Endothelial cell of umbilical vein (primary cell): ENCODE results near the gene SH3PXD2A. TPM values are rescaled to one million over a fixed set of nuclear protein-coding genes. Genes with fewer than 3 reads are reported as not detected.

ENCODE experiments used
- BruUV-seq: library from RNA; stranded (reverse); fragments of 400-500 nt; replicated peaks from 2 replicates; lab custom pipeline; 2021; lab: Mats Ljungman, UMichigan
- CTCF ChIA-PET: fragments of 300-600, 350-600 bp; sonication (Branson Sonifier 250); formaldehyde crosslinking; loops from one replicate; lab custom pipeline; 2021; ENCODE audit warnings: antibody characterized with exemption, inconsistent platforms; lab: Charles Lee
- POLR2A ChIA-PET: fragments of 300-600, 350-600 bp; sonication (Branson Sonifier 250); formaldehyde crosslinking; loops from one replicate; lab custom pipeline; 2021; ENCODE audit warnings: antibody characterized with exemption, inconsistent platforms; lab: Charles Lee
- DNase-seq: peaks from one replicate; pipeline ENCODE4 v3.0.0-alpha.2; 2011; ENCODE audit warnings: low read depth, low spot score
- FAIRE-seq: peaks from 2 replicates; lab custom pipeline; 2011; peaks lifted over from hg19 to GRCh38; lab: Jason Lieb, UNC
- H2AFZ ChIP-seq: 2 replicates; pipeline ENCODE4 v1.6.0; 2012; ENCODE audit warnings: low read depth, low read length, control low read depth, inconsistent platforms
- H3K27ac ChIP-seq: 2 replicates; pipeline ENCODE4 v1.5.1; 2011; ENCODE audit warnings: low read depth, mild to moderate bottlenecking, control low read depth, low read length, moderate library complexity; ENCODE audit not compliant: insufficient read depth
- H3K27me3 ChIP-seq, 2 experiments: 2 replicates each; pipeline versions ENCODE4 v1.6.0 to v1.6.1; 2011; ENCODE audit warnings: low read length in 2 of 2, mixed read lengths in 1 of 2; ENCODE audit not compliant: control insufficient read depth in 2 of 2, insufficient read depth in 2 of 2
- H3K36me3 ChIP-seq, 2 experiments: 2 replicates in 1 of 2; 3 replicates in 1 of 2; pipeline ENCODE4 v1.5.1; 2011; ENCODE audit warnings: low read length in 2 of 2, mild to moderate bottlenecking in 1 of 2, moderate library complexity in 1 of 2; ENCODE audit not compliant: control insufficient read depth in 2 of 2, insufficient read depth in 2 of 2; ENCODE audit errors: extremely low read depth in 1 of 2
- H3K4me1 ChIP-seq: 3 replicates; pipeline ENCODE4 v1.5.1; 2011; ENCODE audit warnings: mild to moderate bottlenecking, low read length; ENCODE audit not compliant: control insufficient read depth, insufficient read depth; ENCODE audit errors: extremely low read depth
- H3K4me2 ChIP-seq: 2 replicates; pipeline ENCODE4 v1.6.1; 2011; ENCODE audit warnings: low read length, control low read depth, mixed read lengths; ENCODE audit not compliant: insufficient read depth
- H3K4me3 ChIP-seq, 3 experiments: fragments of 200-600 bp in 1 of 3; sonication (generic), shearing (Covaris generic) in 1 of 3; replicated peaks in 1 of 3; 2 replicates each; pipeline ENCODE4 v1.5.1; 2011 to 2016; ENCODE audit warnings: control low read depth in 3 of 3, low read length in 3 of 3, mild to moderate bottlenecking in 2 of 3, inconsistent platforms in 1 of 3, low read depth in 1 of 3, moderate library complexity in 1 of 3; ENCODE audit not compliant: insufficient read depth in 1 of 3
- H3K79me2 ChIP-seq: 2 replicates; pipeline ENCODE4 v1.6.0; 2012; ENCODE audit warnings: low read length, inconsistent platforms; ENCODE audit not compliant: control insufficient read depth, insufficient read depth
- H3K9ac ChIP-seq: replicated peaks from 2 replicates; pipeline ENCODE3; 2011; ENCODE audit warnings: low read length, control low read depth; ENCODE audit not compliant: insufficient read depth; ENCODE audit errors: extremely low read depth
- H3K9me1 ChIP-seq: replicated peaks from 3 replicates; pipeline ENCODE4 v1.6.0; 2011; ENCODE audit warnings: mild to moderate bottlenecking, low read length; ENCODE audit not compliant: control insufficient read depth, insufficient read depth; ENCODE audit errors: extremely low read depth
- H3K9me3 ChIP-seq: replicated peaks from 2 replicates; pipeline ENCODE4 v1.5.1; 2012; ENCODE audit warnings: low read length, inconsistent platforms; ENCODE audit not compliant: control insufficient read depth, insufficient read depth
- H4K20me1 ChIP-seq: replicated peaks from 2 replicates; pipeline ENCODE3; 2011; ENCODE audit warnings: mild to moderate bottlenecking, low read length; ENCODE audit not compliant: control insufficient read depth, insufficient read depth; ENCODE audit errors: extremely low read depth
- CTCF ChIP-seq, 2 donors: IDR thresholded peaks; 1 replicate in 1 of 2; 2 replicates in 1 of 2; pipeline ENCODE4 v1.5.1; 2011; ENCODE audit warnings: low read length in 2 of 2, mild to moderate bottlenecking in 2 of 2, moderate library complexity in 2 of 2, control low read depth in 1 of 2, inconsistent platforms in 1 of 2, low read depth in 1 of 2; ENCODE audit not compliant: insufficient read depth in 1 of 2; ENCODE audit errors: extremely low read depth in 1 of 2
- EZH2 ChIP-seq: IDR thresholded peaks from 2 replicates; pipeline ENCODE4 v1.6.1; 2012; ENCODE audit warnings: borderline replicate concordance, low read depth, mild to moderate bottlenecking, moderate library complexity, low read length, inconsistent platforms; ENCODE audit not compliant: severe bottlenecking
- FOS ChIP-seq: IDR thresholded peaks from 2 replicates; pipeline ENCODE4 v1.6.1; 2011; ENCODE audit warnings: mild to moderate bottlenecking, low read length, moderate library complexity, borderline replicate concordance; ENCODE audit not compliant: insufficient read depth
- GATA2 ChIP-seq: IDR thresholded peaks from 2 replicates; pipeline ENCODE4 v1.7.0; 2011; ENCODE audit warnings: low read depth, mild to moderate bottlenecking, moderate library complexity, mixed read lengths, low read length; ENCODE audit not compliant: insufficient read length, insufficient read depth
- JUN ChIP-seq: IDR thresholded peaks from 2 replicates; pipeline ENCODE4 v1.6.1; 2011; ENCODE audit warnings: borderline replicate concordance, low read depth; ENCODE audit not compliant: insufficient read length, insufficient read depth
- MAX ChIP-seq: IDR thresholded peaks from 2 replicates; pipeline ENCODE4 v1.6.1; 2011; ENCODE audit not compliant: insufficient read depth, insufficient read length
- MYC ChIP-seq: IDR thresholded peaks from one replicate; pipeline ENCODE4 v1.6.1; 2011; ENCODE audit warnings: mild to moderate bottlenecking, low read depth, low read length
- POLR2A ChIP-seq: IDR thresholded peaks from 2 replicates; pipeline ENCODE4 v1.6.1; 2012; ENCODE audit warnings: low read depth, mild to moderate bottlenecking, control low read depth, low read length
- POLR2AphosphoS5 ChIP-seq: IDR thresholded peaks from 2 replicates; pipeline ENCODE4 v1.6.1; 2012; ENCODE audit warnings: low read depth, mild to moderate bottlenecking, control low read depth, low read length, moderate library complexity; ENCODE audit not compliant: insufficient read depth
- dilution Hi-C: fragments of 300-500 bp; cut with MboI; formaldehyde crosslinking; loops from one replicate; pipeline ENCODE4 v1.15.0; 2019; ENCODE audit warnings: low sequenced_read_pairs; ENCODE audit not compliant: extremely low pct_ligation_motif_present
- intact Hi-C: fragments of 100-400 bp; cut with micrococcal nuclease; formaldehyde crosslinking; loops from one replicate; pipeline ENCODE4 v1.10.0; 2022
- polyA plus RNA-seq, 4 experiments: library from polyadenylated mRNA; depleted of rRNA in 3 of 4; stranded (reverse) in 3 of 4; unstranded in 1 of 4; fragments of >200 nt; gene quantifications; 2 replicates each; pipeline versions ENCODE4 v1.2.1 to v1.2.3, GENCODE V29; 2011 to 2012; ENCODE audit warnings: missing spikeins in 1 of 4
- total RNA-seq: library from RNA; stranded (reverse); gene quantifications from 2 replicates; pipeline ENCODE4 v1.2.3, GENCODE V29; 2021

SH3PXD2A gene
- total and polyA plus RNA-seq, 2 donors (not counting 3 experiments of a cell fraction or from before 2014, with no cell fraction given): 1.4 to 5.1 TPM

GRCh38 chr10:103612462-103613365 lies 242.7 kb downstream of the SH3PXD2A start:
- no peak overlapping the region for H3K4me2 ChIP-seq
- dilution Hi-C loops (no loop called here), intact Hi-C loops (no loop called here)
- BruUV-seq: no TSS peak
- no peak overlapping the region for H3K27ac ChIP-seq
- H2AFZ ChIP-seq: no peak overlapping the region
- ChIA-PET CTCF (interaction anchor here (3.5 kb wide), 1 partner anchor 74 kb away, joined by 28 read pairs; no protein-coding TSS in a partner anchor), POLR2A (no interaction called here)
- H3K79me2 ChIP-seq: no peaks in the 10 kb centered on the region
- H3K9ac ChIP-seq: no peak overlapping the region
- no peaks in the 10 kb centered on the region for H4K20me1 ChIP-seq
- no peaks in the 10 kb centered on the region for H3K9me1 ChIP-seq
- no peak for DNase-seq
- no peak overlapping the region for H3K4me3 ChIP-seq
- no peak for FAIRE-seq
- no peaks in the 10 kb centered on the region for H3K27me3 ChIP-seq
- H3K4me1 ChIP-seq: no peaks in the 10 kb centered on the region
- H3K9me3 ChIP-seq: no peaks in the 10 kb centered on the region
- H3K36me3 ChIP-seq: no peaks in the 10 kb centered on the region
- TF ChIP-seq GATA2 (no peak), MAX (no peak), CTCF (IDR thresholded peaks at IDR 0.05; ENCODE audit: extremely low read depth in 1 of 2, insufficient read depth in 1 of 2, low read depth in 1 of 2, low read length in 2 of 2) (no peak), MYC (no peak), JUN (no peak), POLR2AphosphoS5 (no peak), FOS (no peak), POLR2A (no peak), EZH2 (no peak)
